ENCODE data around the gene NOC4L. TPM values are rescaled to one million over a fixed set of nuclear protein-coding genes. Genes with fewer than 3 reads are reported as not detected.
A peak's percentile ranks its signal among the peaks of the same experiment; 100 is the strongest.

The NOC4L gene
- total RNA-seq, 1 donor from 2014 or later, result 16.5 TPM

DNA sequence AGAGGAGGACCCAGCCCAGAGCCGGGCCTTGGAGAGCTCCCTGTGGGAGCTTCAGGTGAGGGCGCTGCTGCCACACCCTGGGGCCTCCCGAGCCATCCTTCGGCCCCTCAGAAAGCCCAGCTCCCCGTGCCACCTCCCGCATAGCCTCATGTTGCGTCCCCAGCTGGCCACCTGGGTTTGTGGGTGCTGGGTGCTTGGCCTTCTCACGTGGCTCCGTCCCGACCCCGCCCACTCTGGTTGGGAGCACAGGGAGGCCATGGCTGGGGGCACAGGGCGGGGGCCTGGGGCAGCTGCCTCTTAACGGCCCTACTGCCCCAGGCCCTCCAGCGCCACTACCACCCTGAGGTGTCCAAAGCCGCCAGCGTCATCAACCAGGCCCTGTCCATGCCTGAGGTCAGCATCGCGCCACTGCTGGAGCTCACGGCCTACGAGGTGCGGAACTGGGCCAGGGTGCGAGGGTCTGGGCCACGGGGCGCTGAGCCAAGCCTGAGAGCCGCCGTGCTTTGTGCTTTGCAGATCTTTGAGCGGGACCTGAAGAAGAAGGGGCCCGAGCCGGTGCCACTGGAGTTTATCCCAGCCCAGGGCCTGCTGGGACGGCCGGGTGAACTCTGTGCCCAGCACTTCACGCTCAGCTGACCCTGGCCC lies 7.6 kb downstream of the NOC4L start:
- Histone ChIP-seq H3K27ac (no peak overlapping the region), H3K27me3 (no peaks in the 10 kb centered on the region), H3K4me3 (no peak overlapping the region), H3K36me3 (peaks cover 7% of the 10 kb centered on the region), H3K4me1 (peaks cover 5% of the 10 kb centered on the region), H3K9me3 (no peaks in the 10 kb centered on the region)
- TF ChIP-seq, protein P1, sequence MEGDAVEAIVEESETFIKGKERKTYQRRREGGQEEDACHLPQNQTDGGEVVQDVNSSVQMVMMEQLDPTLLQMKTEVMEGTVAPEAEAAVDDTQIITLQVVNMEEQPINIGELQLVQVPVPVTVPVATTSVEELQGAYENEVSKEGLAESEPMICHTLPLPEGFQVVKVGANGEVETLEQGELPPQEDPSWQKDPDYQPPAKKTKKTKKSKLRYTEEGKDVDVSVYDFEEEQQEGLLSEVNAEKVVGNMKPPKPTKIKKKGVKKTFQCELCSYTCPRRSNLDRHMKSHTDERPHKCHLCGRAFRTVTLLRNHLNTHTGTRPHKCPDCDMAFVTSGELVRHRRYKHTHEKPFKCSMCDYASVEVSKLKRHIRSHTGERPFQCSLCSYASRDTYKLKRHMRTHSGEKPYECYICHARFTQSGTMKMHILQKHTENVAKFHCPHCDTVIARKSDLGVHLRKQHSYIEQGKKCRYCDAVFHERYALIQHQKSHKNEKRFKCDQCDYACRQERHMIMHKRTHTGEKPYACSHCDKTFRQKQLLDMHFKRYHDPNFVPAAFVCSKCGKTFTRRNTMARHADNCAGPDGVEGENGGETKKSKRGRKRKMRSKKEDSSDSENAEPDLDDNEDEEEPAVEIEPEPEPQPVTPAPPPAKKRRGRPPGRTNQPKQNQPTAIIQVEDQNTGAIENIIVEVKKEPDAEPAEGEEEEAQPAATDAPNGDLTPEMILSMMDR (IDR thresholded peaks at IDR 0.05), result no peak
- intact Hi-C loops (cut with DNase I), result no loop called here
- DNase-seq (peak; percentile 63), ATAC-seq (no peak)

DNA sequence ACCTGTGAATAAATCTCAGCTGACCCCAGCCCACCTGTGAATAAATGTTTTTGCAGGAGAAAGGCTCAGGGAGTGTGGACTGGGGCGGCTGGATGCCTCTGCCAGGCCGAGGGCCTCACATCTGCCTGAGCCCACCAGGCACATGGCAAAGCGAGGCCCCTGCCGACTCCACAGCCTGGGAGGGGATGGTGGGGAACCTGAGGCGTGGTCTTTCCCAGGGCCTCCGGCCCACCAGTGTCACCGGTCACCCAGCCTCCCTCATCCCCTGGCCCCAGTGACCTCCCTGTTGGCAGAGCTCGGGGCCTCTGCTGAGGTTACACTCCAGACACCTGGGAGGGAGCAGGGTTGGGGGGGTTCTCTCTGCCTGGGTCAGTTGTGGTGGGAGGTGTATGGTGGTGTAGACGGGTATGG lies 8.2 kb downstream of the NOC4L start:
- intact Hi-C loops (cut with DNase I), result no loop called here
- no peaks in the 10 kb centered on the region for H3K9me3 ChIP-seq
- no peak for ATAC-seq
- peaks cover 5% of the 10 kb centered on the region for H3K4me1 ChIP-seq
- no peak overlapping the region for H3K4me3 ChIP-seq
- peaks cover 7% of the 10 kb centered on the region for H3K36me3 ChIP-seq
- no peak overlapping the region for H3K27ac ChIP-seq
- no peaks in the 10 kb centered on the region for H3K27me3 ChIP-seq
- TF ChIP-seq, protein P1 (IDR thresholded peaks at IDR 0.05), result no peak
- DNase-seq, result peak; percentile 44

DNA sequence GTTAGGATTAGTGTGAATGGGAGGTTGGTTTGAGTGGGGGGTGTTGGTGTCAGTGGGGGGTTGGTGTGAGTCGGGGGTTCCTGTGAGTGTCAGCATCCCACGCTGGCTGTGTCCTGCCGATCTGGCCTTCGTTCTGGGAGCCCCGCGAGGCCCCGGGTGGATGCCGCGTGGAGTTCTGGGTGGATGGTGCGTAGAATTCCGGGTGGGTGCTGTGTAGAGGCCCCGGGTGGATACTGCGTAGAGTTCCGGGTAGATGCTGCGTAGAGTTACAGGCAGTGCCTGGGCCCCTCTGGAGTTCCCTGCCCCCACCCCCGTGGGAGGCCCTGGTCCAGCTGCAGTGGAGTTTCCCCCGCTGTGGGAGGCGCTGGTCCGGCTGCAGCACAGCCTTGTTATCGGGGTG lies 8.7 kb downstream of the NOC4L start:
- Histone ChIP-seq H3K9me3 (no peaks in the 10 kb centered on the region), H3K4me3 (no peak overlapping the region), H3K27me3 (no peaks in the 10 kb centered on the region), H3K4me1 (peaks cover 5% of the 10 kb centered on the region), H3K36me3 (peaks cover 7% of the 10 kb centered on the region), H3K27ac (no peak overlapping the region)
- intact Hi-C loops (cut with DNase I), result no loop called here
- TF ChIP-seq, protein P1 (IDR thresholded peaks at IDR 0.05), result no peak
- no peak for ATAC-seq
- peak; percentile 57 for DNase-seq

DNA sequence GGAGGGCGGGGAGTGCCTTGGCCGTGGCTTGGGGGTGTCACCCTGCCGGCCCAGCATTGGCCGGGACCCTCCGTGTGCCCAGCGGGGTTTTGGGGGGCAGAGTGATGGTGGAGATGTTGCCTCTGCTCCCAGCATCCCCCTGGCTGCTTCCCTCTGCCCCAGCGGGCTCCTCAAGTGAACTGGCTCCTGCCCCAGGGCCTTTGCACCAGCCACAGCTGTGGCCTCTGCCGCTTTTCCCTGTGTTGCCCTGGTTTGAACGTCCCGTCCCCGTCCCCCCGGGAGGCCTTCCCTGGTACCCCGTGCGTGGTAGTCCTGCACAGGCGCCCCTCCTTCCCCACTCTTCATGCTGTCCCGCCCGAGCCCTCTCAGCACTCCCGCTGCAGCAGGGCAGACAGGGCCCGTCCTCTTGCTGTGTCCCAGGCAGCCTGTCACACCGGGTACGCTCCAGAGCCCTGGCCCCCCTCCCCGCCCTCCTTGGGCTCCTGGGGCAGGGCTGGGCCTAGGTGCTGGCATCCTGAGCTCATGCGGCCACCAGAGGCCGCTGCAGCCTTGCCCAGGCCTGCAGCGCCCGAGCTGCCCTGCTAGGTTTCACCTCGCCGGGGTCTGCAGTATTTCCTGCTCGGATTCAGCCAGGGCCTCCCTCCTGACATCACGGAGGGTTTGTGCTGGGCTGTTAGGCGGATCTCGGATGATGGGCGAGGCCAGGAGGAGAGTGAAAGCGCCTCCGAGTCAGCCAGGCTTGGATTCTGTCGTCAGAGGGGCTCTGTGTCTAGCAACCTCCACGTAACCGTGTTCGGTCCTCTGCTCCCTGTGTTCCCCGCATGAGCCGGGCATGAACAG lies 9.5 kb downstream of the NOC4L start:
- TF ChIP-seq, protein P1 (IDR thresholded peaks at IDR 0.05), result peak; percentile 92
- Histone ChIP-seq H3K4me1 (peaks cover 5% of the 10 kb centered on the region), H3K36me3 (peaks cover 7% of the 10 kb centered on the region), H3K4me3 (peak overlapping the region; percentile 25), H3K27ac (no peak overlapping the region), H3K9me3 (no peaks in the 10 kb centered on the region), H3K27me3 (no peaks in the 10 kb centered on the region)
- DNase-seq (peak; percentile 80), ATAC-seq (peak; percentile 93)
- intact Hi-C loops (cut with DNase I), result no loop called here

DNA sequence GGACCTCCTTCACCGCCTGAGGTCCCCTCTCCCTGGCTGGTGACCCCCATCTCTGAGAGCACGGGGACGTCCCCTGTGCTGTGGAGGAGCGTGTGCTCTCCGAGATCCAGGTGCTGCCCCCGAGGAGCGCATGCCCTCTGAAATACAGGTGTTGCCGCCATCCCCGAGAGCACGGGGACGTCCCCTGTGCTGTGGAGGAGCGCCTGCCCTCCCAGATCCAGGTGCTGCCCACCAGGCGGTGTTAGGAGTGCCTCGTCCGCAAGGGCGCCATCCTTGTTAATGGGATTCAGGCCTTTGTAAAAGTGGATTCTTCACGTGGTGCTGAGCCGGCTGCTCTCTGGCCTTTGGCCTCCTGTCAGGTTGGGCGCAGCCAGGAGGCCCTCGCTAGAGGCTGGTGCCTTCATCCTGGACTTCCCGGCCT lies 10.1 kb downstream of the NOC4L start:
- Histone ChIP-seq H3K27me3 (no peaks in the 10 kb centered on the region), H3K27ac (no peak overlapping the region), H3K36me3 (peaks cover 7% of the 10 kb centered on the region), H3K9me3 (no peaks in the 10 kb centered on the region), H3K4me3 (peak overlapping the region; percentile 25), H3K4me1 (peaks cover 5% of the 10 kb centered on the region)
- intact Hi-C loops (cut with DNase I), result no loop called here
- ATAC-seq (no peak), DNase-seq (no peak)
- TF ChIP-seq, protein P1 (IDR thresholded peaks at IDR 0.05), result no peak
